Measurements from ENCODE around the gene DUSP7. TPM values are rescaled to one million over a fixed set of nuclear protein-coding genes. Genes with fewer than 3 reads are reported as not detected.

Gene DUSP7
- total and polyA plus RNA-seq, 10 donors: 5.4 to 68.6 (median 36.2) TPM

- DNase-seq: peak; percentile 18
- TF ChIP-seq POLR2A (IDR thresholded peaks at IDR 0.05): no peak
- no peak for TF ChIP-seq CTCF (IDR thresholded peaks at IDR 0.05 in 8 of 11, conservative IDR thresholded peaks at IDR 0.05 in 3 of 11)
- no peak for TF ChIP-seq POLR2AphosphoS5 (IDR thresholded peaks at IDR 0.05)
- 72 to 87% (median 83%) methylated on average over 3 of the region's 3 CpGs for WGBS, 5 donors
- Histone ChIP-seq H3K4me1 (peaks cover 0 to 2% (median 0%) of the 10 kb centered on the region in 6 donors), H3K27me3 (replicated peaks in 1 of 7) (no peaks in the 10 kb centered on the region), H3K4me3 (no peak overlapping the region), H3K27ac (no peak overlapping the region), H3K9me3 (peaks cover 0 to 20% (median 16%) of the 10 kb centered on the region in 8 donors), H3K36me3 (peaks cover 0 to 49% (median 0%) of the 10 kb centered on the region in 6 donors)
- intact Hi-C loops (cut with DNase I; ENCODE audit: low total_unique reads): no loop called here
Measured at GRCh38 chr3:52099001-52099401, 42.6 kb upstream of the DUSP7 start.

- peaks cover 0 to 5% (median 0%) of the 10 kb centered on the region in 6 donors for H3K4me1 ChIP-seq
- TF ChIP-seq CTCF (IDR thresholded peaks at IDR 0.05 in 8 of 11, conservative IDR thresholded peaks at IDR 0.05 in 3 of 11) (no peak), POLR2AphosphoS5 (IDR thresholded peaks at IDR 0.05) (no peak), POLR2A (IDR thresholded peaks at IDR 0.05) (no peak)
- no peak overlapping the region for H3K27ac ChIP-seq
- intact Hi-C loops (cut with DNase I; ENCODE audit: low total_unique reads): no loop called here
- peaks cover 0 to 59% (median 0%) of the 10 kb centered on the region in 6 donors for H3K36me3 ChIP-seq
- no peak overlapping the region for H3K4me3 ChIP-seq
- no peaks in the 10 kb centered on the region for H3K27me3 ChIP-seq (replicated peaks in 1 of 7)
- DNase-seq: peak; percentile 21
- H3K9me3 ChIP-seq: peaks cover 0 to 20% (median 16%) of the 10 kb centered on the region in 8 donors
- 67 to 96% (median 89%) methylated on average over 1 to 2 of the region's 2 CpGs for WGBS, 5 donors
Measured at GRCh38 chr3:52097851-52098507, 41.6 kb upstream of the DUSP7 start.

DNA sequence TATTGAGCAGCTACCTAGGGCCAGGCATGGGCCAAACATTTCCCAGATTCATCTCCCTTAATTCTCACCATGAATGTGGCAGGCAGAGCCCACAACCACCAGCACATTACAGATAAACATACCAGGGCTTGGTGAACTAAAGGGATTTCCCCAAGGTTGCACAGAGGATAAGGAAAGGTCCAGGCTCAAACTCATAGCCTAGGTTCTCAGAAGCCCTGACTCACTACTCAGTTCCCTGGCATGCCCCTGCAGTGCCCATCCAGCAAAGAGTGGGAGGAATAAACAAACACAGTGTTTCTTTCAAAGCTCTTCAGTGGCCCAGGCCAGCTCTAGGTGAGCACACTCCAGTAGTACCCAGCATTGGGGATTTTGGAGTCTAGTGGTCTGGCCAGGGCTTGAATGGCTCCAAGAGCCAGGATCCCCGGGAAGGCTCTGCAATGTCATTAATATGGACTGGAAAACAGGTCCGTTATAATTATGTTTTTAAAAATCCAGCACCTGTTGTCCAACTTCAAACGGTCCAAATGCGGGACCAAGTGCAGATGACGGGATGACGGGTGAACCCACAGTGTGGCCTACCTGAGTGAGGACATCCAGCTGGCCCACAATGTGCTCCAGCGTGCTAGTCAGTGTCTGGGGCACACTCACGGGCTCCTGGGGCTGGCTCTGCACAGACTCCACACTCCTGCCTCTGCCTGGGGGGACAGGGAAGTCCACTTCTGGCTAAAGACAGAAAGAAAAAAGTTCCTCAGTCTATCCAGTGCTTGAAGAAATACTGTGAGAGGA is 39.8 kb upstream of the DUSP7 start:
- TF ChIP-seq CTCF (IDR thresholded peaks at IDR 0.05 in 8 of 11, conservative IDR thresholded peaks at IDR 0.05 in 3 of 11) (no peak), POLR2AphosphoS5 (IDR thresholded peaks at IDR 0.05) (no peak), POLR2A (IDR thresholded peaks at IDR 0.05) (no peak)
- Histone ChIP-seq H3K9me3 (peaks cover 0 to 11% (median 6%) of the 10 kb centered on the region in 8 donors), H3K36me3 (peaks cover 0 to 56% (median 0%) of the 10 kb centered on the region in 6 donors), H3K4me1 (peaks cover 0 to 5% (median 0%) of the 10 kb centered on the region in 6 donors), H3K27me3 (replicated peaks in 1 of 7) (no peaks in the 10 kb centered on the region), H3K27ac (no peak overlapping the region), H3K4me3 (no peak overlapping the region)
- intact Hi-C loops (cut with DNase I; ENCODE audit: low total_unique reads): no loop called here
- 91 to 97% (median 97%) methylated on average over 8 of the region's 8 CpGs for WGBS, 5 donors
- peak; percentile 24 for DNase-seq

All from spleen (tissue), 11 donors.